DMS 273 (cell line): Measurements from ENCODE around the gene TPM1.
"Not testable (repeated sequence)": the region's sequence is repeated elsewhere in the genome, so short reads cannot be mapped to it uniquely, and the experiment has no call there.

Experiments
- DNase-seq: peaks from one replicate; lab custom pipeline; 2025; ENCODE audit not compliant: unreplicated experiment; lab: John Stamatoyannopoulos, UW

TPM1 gene

DNA sequence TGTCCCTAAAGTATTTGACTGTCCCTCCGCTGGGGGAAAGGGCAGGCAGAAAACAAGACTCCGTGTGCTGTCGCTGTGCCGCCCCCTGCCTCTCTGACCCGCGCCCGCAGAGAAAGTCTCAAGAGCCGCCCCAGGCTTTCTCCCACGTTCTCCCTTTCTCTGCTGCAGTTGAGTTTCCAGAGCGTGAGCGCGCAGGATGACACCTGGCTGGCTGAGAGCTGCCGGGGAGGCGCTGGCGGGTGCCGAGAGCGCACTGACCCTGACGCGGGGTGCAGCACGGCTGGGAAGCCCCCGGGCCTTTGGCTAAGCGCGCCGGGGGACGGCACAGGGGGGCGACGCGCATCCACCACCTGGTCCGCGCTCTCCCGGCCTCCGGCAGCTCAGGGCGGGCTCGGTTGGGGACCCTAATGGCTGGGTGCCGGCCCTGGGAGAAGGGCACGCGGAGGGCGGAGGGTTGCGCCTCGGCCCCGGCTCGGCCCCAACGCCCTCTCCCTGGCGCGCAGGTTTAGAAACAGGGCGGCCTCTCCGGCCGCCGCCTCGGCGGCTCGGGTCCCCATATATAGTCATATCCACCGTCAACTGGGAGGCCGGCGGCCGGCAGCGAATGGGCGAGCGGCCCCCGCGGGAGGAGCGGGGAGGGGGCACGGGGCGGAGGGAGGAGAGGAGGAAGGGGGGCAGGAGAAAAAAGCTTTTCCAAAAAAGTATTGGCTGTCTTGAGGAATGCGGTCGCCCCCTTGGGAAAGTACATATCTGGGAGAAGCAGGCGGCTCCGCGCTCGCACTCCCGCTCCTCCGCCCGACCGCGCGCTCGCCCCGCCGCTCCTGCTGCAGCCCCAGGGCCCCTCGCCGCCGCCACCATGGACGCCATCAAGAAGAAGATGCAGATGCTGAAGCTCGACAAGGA lies at the start of gene TPM1:
TPM1 (plus strand) TSS at position 774 of the 903 bp plus-strand sequence; CDS start at position 857, 83 bp downstream.
- DNase-seq = peak; percentile 79

DNA sequence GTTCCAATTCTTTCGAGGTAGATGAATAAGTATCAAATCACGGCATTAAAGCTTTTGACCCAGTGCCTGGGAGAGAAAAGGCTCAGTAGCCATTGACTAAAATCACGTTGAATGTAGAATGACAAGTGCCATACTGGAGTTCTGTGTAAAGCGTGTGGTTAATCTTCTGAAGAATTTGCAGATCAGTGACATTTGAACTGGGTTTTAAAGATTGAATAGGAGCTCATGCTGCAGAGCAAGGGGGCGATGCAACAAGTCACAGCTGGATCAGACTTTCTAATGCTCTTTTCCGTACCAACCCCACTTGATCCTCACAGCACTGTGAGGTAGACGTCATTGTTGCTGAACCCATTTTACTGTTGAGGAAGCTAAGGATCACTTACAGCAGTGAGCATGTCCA lies 49.5 kb upstream of the TPM1 start:
- no peak for DNase-seq

DNA sequence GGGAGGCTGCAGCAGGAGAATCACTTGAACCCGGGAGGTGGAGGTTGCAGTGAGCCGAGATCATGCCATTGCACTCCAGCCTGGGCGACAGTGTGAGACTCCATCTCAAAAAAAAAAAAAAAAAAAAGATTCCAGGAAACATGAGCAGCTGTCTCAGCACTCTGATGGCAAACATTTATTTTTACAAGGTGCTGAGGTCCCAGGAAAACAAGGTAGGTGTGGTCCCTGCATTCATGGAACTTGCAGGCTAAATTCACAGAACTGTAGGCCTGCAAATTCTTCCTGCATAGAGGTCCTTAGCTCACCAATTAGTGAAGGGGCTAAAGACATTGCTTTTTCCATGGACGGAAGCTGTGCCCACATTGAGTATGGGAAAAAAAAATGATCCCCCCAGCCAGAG lies 48.9 kb upstream of the TPM1 start:
- DNase-seq = not testable (repeated sequence)

DNA sequence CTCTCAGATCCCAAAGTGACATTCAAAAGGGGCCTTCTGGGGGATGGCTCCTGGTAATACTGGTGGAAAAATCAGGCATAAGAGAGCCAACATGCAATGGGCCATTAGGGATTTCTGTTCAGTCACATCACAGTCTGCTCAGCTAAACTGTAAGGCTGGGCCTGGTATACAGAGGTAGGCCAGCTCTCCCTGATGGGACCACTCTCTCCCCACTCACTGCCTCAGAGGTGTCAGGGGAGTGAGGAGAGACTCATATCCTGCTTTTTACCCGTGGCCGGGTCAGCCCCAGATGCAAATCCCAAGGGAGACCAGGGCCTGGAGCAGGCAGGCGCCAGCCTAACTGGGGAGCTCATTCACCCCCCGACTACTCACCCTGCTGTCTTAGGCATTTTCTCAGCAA lies 48.1 kb upstream of the TPM1 start:
- no peak for DNase-seq

DNA sequence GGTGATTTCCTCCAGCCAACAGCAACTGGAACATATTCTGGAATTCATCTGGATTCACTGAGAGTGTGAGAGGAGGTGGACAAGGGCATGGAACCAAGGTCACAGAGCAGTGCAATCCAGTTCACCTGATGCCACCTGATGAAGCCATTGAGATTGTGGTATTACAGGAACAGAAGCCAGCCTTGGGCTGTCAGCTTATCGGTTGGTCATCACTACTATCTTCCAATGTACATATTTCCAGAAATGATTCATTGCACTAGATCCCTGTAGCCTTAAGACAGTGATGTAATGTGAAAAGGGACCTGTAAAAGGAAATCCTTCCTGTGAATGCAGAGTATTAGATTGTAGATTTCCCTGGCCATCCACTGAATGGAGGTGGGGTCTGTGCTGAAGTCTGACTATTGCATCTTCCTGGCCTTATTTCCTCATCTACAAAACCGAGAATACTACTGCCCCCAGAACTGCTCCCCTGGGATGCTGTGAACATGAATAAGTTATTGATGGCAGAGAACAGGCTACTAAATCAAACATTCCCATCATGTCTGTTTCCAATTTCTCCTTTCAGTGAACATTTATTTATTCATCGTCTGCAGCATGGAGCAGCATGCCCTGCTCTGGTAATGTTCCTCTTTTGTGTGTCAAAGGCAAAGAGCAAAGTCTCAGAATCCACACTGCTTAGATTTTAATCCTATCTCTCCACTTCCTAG lies 47.4 kb upstream of the TPM1 start:
- DNase-seq = no peak

DNA sequence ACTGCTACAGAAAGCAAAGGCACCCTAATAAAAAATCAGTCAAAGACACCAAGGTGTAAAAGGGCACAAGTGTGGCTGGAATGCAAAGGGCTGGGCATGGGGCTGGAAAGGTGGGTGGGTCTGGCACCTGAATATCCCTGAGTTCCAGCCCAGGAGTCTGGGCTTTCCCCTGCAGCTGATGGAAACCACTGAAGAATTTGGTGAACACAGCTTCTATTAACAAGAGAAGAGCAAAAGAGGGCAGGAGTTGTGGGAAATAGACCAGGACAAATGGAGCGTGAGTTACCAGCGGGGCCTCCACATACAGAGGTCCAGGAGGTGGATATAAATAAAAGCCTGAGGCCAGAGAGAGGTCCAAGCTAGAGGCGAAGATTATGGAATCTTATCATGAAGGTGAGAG lies 45.1 kb upstream of the TPM1 start:
- DNase-seq = no peak

DNA sequence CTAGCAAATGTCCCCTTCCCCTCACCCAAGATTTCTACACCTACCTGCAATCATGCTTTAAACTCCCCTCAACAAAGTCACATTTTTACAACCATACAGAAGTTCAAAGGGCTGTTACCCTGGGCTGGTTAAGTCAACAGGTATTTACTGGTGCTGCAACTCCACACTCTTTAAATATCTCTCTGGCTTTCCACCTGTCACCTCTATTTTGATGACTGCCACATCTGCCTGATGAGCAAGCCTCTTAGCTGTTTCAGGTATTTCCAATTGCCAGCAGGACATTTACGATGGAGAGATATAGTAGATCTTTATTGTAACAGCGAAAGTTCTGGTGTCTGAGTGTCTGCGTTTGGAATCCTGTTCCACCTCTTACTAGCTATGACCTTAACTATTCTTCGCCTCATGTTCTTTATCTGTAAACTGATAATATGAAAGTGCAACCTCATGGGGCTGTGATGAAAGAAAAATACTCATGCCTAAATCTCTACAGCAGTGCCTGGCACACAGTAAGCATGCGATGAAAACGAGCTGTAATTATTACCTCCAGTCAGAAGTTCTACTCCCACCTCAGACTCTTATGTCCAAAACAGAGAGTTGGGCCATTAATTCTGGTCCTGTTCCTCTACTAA lies 44.2 kb upstream of the TPM1 start:
- no peak for DNase-seq

DNA sequence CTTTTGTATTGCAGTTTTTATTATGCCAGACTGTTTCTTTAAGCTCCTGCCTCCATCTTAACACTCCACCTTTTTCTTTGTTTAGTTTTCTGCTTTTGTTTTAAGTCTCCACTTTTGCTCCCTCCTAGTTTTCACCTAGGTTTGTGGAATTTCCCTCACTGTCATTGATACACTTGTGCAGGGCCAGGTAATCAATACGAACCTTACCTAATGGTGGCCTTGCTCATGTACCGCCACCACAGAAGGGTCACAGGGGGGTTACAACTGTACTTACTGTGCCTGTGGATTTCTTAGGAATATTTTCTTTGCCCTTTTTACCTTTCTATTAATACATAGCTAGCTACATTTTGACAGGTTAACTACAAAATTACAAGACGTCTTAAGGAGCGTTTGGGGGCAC lies 43.4 kb upstream of the TPM1 start:
- DNase-seq = no peak

DNA sequence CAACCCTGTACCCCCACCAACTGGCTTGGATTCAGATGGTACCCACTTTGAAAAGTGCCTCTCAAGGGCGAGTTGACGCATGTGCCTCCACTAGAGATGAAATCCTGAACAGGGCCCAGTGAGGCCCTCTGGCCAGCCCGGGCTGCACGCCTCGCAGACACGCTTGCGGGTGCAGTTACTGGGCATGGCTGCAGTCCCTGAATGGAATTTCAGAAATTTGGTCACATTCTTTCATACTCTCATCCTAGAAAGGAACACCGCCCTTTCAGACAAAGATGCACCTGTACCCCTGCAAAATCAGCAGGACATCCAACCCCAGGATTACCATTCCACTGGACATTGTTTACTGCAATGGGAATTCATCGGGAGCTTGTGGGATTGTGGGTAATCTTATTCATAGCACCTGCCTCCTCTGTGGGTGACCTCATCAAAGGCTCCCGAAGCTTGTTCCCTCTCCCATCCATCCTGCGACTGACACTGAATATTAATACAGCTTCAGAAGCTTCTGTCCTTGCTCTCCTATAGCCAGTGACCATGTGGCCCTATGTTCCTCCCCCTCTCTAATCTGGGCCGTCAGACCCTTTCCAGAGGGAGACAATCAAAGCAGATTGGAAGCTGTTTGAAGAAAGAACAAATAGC lies 42.5 kb upstream of the TPM1 start:
- no peak for DNase-seq

DNA sequence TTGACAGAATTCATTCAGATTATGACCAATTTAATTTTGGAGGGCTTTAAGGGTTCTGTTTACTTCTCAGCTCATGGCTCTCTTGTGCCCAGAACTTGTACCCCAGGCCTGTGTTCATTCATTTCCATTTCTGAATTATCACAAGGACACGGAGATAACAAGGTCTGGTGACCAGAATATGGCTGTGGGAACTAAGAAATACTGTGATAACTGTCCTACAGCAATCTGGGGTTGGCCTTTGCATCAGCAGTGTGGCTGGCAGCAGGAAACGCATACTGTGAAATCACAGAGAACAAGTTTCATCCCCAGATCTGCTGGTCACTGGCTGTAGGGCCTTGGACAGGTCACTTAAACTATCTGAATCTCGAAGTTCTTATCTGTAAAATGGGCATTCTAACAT lies 41.8 kb upstream of the TPM1 start:
- no peak for DNase-seq

DNA sequence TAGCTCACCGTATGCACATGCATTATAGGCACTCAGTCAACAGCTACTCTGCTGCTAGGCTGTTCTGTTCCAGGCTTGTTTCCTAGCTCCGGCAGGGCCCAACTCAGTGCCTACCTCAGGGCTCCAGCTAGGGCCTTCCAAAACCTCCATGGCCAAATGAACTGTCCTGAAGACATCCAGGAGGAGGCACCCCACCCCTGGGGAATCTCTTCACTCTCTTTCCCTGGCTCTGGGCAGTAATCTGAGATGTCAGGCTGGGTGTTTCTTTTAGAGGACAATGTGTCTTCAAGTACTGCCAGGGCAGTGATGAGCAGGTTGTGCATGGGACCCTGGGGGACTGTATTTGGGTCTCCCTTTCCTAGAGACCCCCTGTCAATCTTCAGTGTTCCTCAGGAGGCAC lies 38.3 kb upstream of the TPM1 start:
- DNase-seq = no peak

DNA sequence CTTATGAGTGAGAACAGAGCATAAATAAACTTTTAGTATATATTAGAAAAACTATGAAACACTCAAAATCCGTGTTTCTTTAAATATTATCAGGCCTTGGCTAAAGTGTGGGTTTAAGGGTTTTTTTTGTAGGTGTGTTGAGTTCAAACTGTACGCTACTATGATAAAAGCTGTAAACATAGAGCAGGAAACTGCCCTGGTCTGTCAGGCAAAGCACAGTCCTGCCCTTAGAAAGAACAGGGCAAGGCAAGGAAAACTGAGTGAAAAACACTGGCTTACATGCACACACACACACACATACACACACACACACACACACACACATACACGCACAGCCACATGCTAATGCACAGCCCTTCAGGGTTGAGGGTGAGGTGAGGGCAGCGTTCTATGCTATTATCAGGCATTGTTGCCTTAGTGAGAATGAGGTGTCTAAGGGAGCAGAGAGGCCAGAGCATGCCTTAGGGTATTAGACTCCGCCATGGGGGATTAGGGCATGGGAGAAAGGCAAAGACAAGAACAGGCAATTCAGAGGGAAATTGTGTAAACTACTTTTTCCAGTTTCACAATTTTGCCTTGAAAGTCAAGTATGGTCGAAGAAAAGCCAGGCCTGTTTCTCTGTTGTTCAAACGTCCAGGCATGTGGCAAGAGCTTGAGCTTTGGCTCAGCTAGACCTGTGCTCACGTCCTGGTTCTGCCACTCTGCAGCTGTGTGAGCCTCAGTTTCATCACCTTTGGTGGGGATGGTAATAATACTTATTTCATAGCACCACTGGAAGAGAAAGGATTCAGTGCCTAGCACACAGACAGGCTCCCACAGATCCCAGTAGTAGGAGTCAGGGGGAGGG lies 36.3 kb upstream of the TPM1 start:
- DNase-seq = no peak

DNA sequence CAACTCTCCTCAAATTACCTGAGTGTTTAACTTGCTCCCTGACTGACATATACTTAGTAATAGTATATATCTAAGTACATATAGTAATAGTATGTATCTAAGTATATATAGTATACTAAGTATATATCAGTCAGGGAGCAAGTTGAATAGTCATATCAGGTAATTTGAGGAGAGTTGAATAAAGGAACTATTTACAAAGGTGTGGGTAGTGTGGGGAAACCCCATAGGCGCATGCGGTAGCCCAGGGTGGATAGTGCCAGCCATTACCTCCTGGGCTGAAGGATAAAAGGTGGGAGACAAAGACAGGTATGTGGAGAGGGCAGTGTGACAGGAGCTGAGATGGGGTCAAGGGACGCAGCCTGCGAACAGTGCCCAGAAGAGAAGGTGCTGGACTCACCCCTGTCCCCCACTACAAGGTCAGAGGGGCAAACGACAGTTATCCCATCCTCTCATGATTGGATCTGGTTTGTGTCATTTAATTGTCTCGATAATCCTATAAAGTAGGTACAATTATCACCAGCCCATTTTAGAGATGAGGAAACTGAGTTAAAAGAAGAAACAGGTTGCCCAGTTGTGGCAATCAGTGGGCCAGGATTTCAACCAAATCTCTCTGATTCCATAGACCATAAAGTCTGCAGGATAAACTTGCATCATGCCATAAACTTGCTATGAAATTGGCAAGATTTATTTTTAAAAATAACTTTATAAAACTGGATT lies 34.1 kb upstream of the TPM1 start:
- DNase-seq = no peak

DNA sequence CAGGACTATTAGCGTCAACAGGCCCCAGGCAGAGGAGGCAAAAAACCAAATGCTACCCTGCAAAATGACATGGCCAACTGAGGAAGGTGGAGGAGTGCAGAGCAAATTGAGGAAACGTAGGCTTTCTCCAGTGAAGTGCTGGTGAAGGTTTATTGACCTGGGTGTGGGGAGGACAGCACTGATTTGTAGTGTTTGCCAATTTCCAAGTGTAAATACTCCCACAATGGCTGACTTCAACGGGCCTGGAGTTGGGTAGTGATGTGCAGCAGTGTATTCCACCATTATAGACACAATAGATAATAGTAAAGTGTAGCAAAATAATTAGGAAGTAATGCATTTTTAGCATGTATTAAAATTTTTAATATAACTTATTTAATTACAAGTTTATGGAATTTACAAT lies 32.2 kb upstream of the TPM1 start:
- DNase-seq = no peak

DNA sequence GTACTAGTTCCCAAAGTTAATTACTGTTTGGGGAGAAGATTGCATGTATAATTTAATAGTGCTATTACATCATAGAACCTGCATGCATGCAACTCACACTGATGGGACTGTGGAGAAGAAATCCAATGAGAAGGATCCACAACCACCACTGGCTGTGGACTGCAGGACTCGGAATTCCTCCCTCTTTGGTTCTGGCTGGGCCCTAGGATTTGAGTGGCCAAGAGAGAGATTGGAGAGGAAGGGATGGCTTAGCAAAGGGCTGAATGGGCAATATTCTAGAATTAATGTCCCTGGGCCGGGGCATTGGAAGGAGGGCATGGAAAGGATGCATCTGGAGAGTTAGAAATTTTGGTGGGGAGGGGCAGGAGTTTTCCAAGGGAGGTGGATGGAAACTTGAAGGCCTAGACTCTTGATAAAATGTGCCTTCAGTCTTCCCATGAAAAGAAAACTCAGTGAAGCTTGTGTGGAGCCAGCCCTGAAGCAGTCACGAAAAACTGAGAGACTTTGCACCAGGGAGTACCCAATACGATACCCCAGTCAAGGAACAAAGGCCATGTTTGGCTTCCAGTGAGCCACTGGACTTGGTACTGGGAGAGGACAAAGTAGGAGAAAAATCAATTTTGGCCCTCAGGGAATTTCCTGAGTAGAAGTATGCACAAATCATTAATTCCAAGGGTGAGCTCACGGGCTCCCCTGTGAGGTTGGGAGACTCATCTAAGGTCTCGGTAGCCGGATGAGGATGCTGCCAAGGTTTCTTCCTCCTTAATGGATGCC lies 31.4 kb upstream of the TPM1 start:
- DNase-seq = no peak

DNA sequence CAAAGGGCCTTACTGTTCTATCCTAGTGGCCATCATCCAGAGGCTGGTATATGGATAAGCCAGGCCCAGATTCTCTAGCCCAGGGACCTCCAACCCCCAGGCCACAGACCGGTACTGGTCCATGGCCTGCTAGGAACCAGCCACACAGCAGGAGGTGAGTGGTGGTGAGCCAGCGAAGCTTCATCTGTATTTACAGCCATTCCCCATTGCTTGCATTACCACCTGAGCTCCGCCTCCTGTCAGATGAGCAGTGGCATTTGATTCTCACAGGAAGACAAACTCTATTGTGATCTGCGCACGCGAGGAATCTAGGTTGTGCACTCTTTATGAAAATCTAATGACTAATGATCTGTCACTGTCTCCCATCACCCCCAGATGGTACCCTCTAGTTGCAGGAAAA lies 30.1 kb upstream of the TPM1 start:
- DNase-seq = no peak

DNA sequence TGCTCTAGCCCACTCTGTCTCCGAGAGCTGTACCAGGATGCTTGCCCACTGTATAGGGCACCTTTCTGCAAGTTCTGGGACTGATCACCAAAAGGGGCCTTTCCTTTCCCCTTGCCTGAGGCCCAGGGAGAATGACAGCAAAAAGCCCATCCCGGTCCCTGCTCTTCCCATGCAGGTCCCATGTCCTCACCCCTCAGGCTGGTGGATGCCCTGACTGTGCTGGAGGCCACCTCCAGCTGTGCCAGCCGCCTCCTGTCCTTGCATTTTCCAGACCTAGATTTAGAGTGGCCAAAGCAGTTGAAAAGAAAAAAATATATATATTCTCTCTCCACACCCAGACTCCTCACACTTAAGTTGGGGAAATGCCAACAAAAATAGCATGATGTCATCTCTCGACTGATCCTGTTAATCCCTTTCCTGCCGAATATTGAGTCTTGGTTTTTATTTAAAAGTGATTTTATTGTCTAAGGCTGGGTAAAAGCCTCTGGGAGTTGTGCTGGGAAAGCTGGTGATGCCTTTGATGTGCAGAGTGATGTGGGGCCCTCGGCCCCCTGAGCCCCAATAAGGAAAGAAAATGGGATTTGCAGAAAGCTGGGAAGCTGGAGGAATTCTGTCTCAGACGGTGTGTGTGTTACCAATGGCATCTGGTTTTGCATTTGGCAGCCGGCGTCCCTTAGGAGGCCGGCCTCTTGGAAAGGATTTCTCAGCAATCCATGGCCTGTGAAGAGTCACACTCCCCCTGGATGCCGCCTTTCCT lies 29.3 kb upstream of the TPM1 start:
- DNase-seq = peak; percentile 37

DNA sequence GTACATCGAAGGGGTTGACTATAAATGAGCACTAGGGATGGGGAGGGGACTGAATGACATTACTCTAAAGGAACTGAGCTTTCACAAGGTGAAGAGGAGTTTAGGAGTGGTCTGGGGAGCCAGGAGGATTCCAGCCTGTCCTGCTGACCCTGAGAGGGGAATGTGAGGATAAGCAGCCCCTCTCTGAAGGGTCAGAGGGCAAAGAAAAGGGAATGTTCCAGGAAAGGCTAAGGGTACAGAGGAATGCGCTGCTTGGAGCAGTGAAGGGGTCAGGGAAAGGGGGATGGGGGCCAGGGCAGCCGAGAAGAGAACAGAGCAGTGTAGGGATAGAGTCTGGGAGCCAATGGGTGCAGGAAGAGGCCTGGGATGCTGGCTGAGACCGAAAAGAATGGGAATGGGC lies 28.0 kb upstream of the TPM1 start:
- DNase-seq = no peak
